Activated naive CD8-positive, alpha-beta T cell treated with anti-CD3 and anti-CD28 coated beads for 36 hours (primary cell): ENCODE measurements around the gene TMEM43. TPM values are rescaled to one million over a fixed set of nuclear protein-coding genes. Genes with fewer than 3 reads are reported as not detected.

Source experiments
- DNase-seq: peaks from one replicate; pipeline ENCODE4 v3.0.0; 2021
- H3K27ac Mint-ChIP-seq: one replicate; pipeline ENCODE4 v1.8.0; 2022; ENCODE audit warnings: mild to moderate bottlenecking, moderate library complexity, mixed read lengths
- H3K27me3 Mint-ChIP-seq: one replicate; pipeline ENCODE4 v1.8.0; 2022; ENCODE audit warnings: mild to moderate bottlenecking, mixed read lengths
- H3K36me3 Mint-ChIP-seq: one replicate; pipeline ENCODE4 v1.8.0; 2021; ENCODE audit warnings: mild to moderate bottlenecking, mixed read lengths
- H3K4me1 Mint-ChIP-seq: one replicate; pipeline ENCODE4 v1.8.0; 2021; ENCODE audit warnings: mixed read lengths
- H3K4me3 Mint-ChIP-seq: one replicate; pipeline ENCODE4 v1.8.0; 2022; ENCODE audit warnings: mild to moderate bottlenecking, moderate library complexity, mixed read lengths
- H3K9me3 Mint-ChIP-seq: one replicate; pipeline ENCODE4 v1.8.0; 2022; ENCODE audit warnings: mixed read lengths
- total RNA-seq, 2 experiments: library from RNA; stranded (reverse); gene quantifications; one replicate each; pipeline ENCODE4 v1.2.3, GENCODE V29; 2021

The TMEM43 gene
- total RNA-seq, 2 experiments from 2014 or later, result 26.8 to 27.0 TPM

DNA sequence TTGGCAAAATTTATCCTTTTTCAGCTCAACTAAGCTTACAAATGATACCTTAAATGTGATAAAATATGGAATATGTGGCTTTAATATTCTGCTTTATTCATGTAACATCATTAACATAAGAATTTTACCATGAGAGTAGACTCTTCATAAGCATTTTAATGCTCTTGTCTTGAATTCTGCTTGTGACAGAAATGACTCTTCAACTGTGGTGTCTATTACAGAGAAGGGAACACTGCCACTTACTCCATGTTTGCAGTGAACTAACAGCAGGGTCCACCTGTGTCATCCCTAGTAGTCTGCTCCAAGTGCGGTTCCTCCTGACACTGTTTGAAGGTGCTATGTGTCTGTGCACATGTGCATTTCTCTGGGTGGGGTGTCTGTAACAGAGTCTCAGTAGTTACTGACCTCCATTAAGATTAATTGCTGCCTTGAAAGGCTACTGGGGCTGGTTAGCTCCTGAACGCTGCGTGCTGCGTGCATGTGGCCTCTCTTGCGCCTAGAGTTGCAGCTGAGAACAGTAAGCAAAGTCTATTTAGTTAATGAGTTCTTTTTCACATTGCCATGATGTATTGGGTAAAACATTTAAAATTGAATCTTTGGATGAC is 62.1 kb downstream of the TMEM43 start:
- H3K36me3 Mint-ChIP-seq, result peaks cover 63% of the 10 kb centered on the region
- H3K4me3 Mint-ChIP-seq, result no peak overlapping the region
- H3K4me1 Mint-ChIP-seq, result peaks cover 51% of the 10 kb centered on the region
- H3K9me3 Mint-ChIP-seq, result peaks cover 10% of the 10 kb centered on the region
- DNase-seq, result no peak
- H3K27ac Mint-ChIP-seq, result no peak overlapping the region
- H3K27me3 Mint-ChIP-seq, result no peaks in the 10 kb centered on the region

DNA sequence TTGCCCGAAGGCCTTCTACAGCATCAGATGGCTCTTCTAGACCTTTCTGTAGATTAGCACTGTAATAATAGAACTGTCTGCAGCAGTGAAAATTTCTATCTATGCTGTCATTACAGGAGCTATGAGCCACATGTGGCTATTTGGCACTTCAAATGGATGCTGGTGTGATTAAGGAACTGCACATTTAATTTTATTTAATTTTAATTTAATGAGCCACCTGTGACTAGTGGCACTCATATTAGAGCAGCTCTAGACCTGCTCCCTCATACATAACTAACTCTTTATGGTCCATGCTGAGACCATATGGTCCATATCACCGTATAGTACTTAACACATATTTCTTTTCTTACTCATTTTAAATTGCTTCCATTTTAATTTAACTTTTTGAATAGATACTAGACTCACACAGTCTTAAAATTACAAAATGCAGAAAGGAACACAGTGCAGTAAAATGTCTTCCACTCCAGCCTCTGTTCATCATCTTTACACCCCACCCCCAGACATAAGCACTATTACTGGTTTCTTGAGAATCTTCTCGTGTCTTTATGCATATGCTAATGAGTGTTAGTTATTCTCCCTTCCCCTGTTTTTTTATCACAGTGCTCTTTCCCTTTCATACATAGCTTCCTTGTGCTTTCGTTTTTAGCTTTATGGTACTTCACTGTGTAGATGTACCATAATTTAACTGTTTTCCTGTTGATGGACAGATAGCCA is 63.3 kb downstream of the TMEM43 start:
- Mint-ChIP-seq H3K4me3 (no peak overlapping the region), H3K27me3 (no peaks in the 10 kb centered on the region), H3K36me3 (peaks cover 56% of the 10 kb centered on the region), H3K27ac (no peak overlapping the region), H3K4me1 (peaks cover 50% of the 10 kb centered on the region), H3K9me3 (peaks cover 10% of the 10 kb centered on the region)
- no peak for DNase-seq

Other genes starting within 250 kb of the TMEM43 start
- under 1 TPM in 1 of 2 experiments, not detected in 1; 0.20 TPM for gene WNT7A, start 245.0 kb upstream of the TMEM43 start, total RNA-seq
- 10 to 100 TPM; 27.7 to 29.8 TPM for gene CHCHD4, start 182 bp upstream of the TMEM43 start, total RNA-seq
- 10 to 100 TPM; 19.8 to 25.4 TPM for gene XPC, start 53.5 kb downstream of the TMEM43 start, total RNA-seq
- 10 to 100 TPM; 26.3 to 27.2 TPM for gene LSM3, start 53.8 kb downstream of the TMEM43 start, total RNA-seq